ENCODE results near the gene RASA2. TPM values are rescaled to one million over a fixed set of nuclear protein-coding genes. Genes with fewer than 3 reads are reported as not detected.

Gene RASA2
- total RNA-seq, 1 experiment from 2014 or later: 17.1 TPM

DNA sequence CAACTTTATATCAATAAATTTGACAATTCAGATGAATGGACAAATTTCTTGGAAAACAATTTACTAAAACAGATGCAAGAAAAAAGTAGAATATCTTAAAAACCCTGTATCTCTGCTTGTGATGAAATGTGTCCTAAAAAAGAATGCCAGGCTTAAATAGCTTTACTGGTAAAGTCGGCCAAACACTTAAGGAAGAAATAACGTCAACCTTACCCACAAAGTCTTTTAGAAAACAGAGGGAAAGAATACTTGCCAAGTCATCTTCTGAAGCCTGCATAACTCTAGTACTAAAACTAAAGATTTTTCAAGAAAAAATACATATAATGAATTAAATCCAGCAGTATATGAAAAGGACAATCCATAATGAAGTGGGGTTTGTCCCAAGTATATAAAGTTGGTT is 111.1 kb downstream of the RASA2 start:
- H3K4me2 ChIP-seq: no peak overlapping the region
- TF ChIP-seq EZH2 (IDR thresholded peaks at IDR 0.05; ENCODE audit: low read depth): no peak
- TF ChIP-seq, protein P1, sequence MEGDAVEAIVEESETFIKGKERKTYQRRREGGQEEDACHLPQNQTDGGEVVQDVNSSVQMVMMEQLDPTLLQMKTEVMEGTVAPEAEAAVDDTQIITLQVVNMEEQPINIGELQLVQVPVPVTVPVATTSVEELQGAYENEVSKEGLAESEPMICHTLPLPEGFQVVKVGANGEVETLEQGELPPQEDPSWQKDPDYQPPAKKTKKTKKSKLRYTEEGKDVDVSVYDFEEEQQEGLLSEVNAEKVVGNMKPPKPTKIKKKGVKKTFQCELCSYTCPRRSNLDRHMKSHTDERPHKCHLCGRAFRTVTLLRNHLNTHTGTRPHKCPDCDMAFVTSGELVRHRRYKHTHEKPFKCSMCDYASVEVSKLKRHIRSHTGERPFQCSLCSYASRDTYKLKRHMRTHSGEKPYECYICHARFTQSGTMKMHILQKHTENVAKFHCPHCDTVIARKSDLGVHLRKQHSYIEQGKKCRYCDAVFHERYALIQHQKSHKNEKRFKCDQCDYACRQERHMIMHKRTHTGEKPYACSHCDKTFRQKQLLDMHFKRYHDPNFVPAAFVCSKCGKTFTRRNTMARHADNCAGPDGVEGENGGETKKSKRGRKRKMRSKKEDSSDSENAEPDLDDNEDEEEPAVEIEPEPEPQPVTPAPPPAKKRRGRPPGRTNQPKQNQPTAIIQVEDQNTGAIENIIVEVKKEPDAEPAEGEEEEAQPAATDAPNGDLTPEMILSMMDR (conservative IDR thresholded peaks at IDR 0.05): no peak
- DNase-seq: no peak
- POLR2A ChIA-PET (ENCODE audit: unreplicated experiment): no interaction called here
- no peak overlapping the region for H3K27ac ChIP-seq
- H3K9me2 ChIP-seq (ENCODE audit: insufficient read depth): no peaks in the 10 kb centered on the region
- 0 out of 2 replicates have a peak, but pooled peaks cover 6% of the 10 kb centered on the region for H3K9me3 ChIP-seq (ENCODE audit: insufficient read depth, low read depth)
- H2AFZ ChIP-seq: no peak overlapping the region
- no peaks in the 10 kb centered on the region for H3K79me2 ChIP-seq (ENCODE audit: low read depth)
- CTCF ChIA-PET: no interaction called here
- no peak overlapping the region for H3K4me3 ChIP-seq
- H3K4me1 ChIP-seq (replicated peaks; ENCODE audit: insufficient read depth): no peaks in the 10 kb centered on the region
- H3F3A ChIP-seq (ENCODE audit: insufficient read depth, low read depth): no peaks in the 10 kb centered on the region
- intact Hi-C loops (cut with micrococcal nuclease; ENCODE audit: unreplicated experiment): no loop called here
- BruUV-seq (replicated peaks): no TSS peak
- no peaks in the 10 kb centered on the region for H3K27me3 ChIP-seq (ENCODE audit: insufficient read depth, low read depth)
- peaks cover 13% of the 10 kb centered on the region for H3K36me3 ChIP-seq (ENCODE audit: low read depth)
- H4K20me1 ChIP-seq (ENCODE audit: insufficient read depth): 0 out of 2 replicates have a peak, but pooled peaks cover 3% of the 10 kb centered on the region

DNA sequence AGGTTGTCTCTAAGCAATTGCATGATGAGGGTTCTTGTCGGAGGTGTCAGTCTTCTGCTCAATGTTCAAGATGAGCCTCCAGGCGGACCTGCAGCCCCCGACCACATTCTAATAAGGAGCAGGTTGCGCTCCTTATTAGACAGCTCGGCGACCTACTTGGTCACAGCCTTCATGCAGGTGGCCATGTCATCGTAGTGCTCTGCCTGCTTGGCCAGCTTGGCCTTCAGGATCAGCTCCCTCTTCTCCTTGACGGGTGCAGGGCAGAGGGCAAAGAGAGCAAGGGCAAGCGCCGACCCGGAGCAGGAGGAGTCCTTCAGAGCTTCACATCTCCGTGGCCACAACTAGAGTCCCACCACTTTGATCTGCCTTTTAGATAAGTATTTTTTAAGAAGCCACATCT is 113.5 kb downstream of the RASA2 start:
- TF ChIP-seq EZH2 (IDR thresholded peaks at IDR 0.05; ENCODE audit: low read depth): no peak
- TF ChIP-seq, protein P1 (conservative IDR thresholded peaks at IDR 0.05): no peak
- no TSS peak for BruUV-seq (replicated peaks)
- Histone ChIP-seq H3K4me2 (no peak overlapping the region), H4K20me1 (ENCODE audit: insufficient read depth) (0 out of 2 replicates have a peak, but pooled peaks cover 3% of the 10 kb centered on the region), H3K36me3 (ENCODE audit: low read depth) (no peaks in the 10 kb centered on the region; the same call in none of the 2 replicates), H3K4me1 (replicated peaks; ENCODE audit: insufficient read depth) (no peaks in the 10 kb centered on the region), H3K79me2 (ENCODE audit: low read depth) (no peaks in the 10 kb centered on the region), H3K27me3 (ENCODE audit: insufficient read depth, low read depth) (no peaks in the 10 kb centered on the region), H3K27ac (no peak overlapping the region), H3K9me3 (ENCODE audit: insufficient read depth, low read depth) (no peaks in the 10 kb centered on the region), H3K9me2 (ENCODE audit: insufficient read depth) (no peaks in the 10 kb centered on the region), H2AFZ (no peak overlapping the region), H3F3A (ENCODE audit: insufficient read depth, low read depth) (no peaks in the 10 kb centered on the region), H3K4me3 (no peak overlapping the region)
- POLR2A ChIA-PET (ENCODE audit: unreplicated experiment): no interaction called here
- intact Hi-C loops (cut with micrococcal nuclease; ENCODE audit: unreplicated experiment): no loop called here
- no peak for DNase-seq
- CTCF ChIA-PET: no interaction called here

DNA sequence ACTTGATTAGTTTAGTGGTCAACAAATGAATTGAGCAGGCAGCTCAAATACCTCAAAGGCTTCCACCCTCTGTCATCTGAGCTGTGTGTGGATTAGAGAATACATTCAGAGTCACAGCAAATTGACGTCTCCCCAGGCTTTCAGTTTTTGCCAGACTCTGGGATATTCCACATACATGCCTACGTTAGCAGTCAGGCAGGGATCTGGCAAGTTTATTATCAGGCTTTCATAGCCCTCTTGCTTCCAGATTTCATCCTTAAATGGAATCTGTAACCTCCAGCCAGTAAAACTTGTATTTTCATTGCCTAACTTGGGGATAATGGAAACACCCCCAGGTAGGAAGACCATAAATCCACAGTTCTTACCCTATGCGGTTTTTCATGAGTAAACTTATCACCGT is 115.9 kb downstream of the RASA2 start:
- no peak for DNase-seq
- Histone ChIP-seq H3K27ac (no peak overlapping the region), H3K27me3 (ENCODE audit: insufficient read depth, low read depth) (no peaks in the 10 kb centered on the region), H4K20me1 (ENCODE audit: insufficient read depth) (no peaks in the 10 kb centered on the region), H3K79me2 (ENCODE audit: low read depth) (no peaks in the 10 kb centered on the region), H3K4me3 (no peak overlapping the region), H2AFZ (no peak overlapping the region), H3K36me3 (ENCODE audit: low read depth) (no peaks in the 10 kb centered on the region; the same call in 1 of the 2 replicates), H3K9me2 (ENCODE audit: insufficient read depth) (no peaks in the 10 kb centered on the region), H3K4me2 (no peak overlapping the region), H3K9me3 (ENCODE audit: insufficient read depth, low read depth) (no peaks in the 10 kb centered on the region), H3K4me1 (replicated peaks; ENCODE audit: insufficient read depth) (no peaks in the 10 kb centered on the region), H3F3A (ENCODE audit: insufficient read depth, low read depth) (no peaks in the 10 kb centered on the region)
- ChIA-PET CTCF (no interaction called here), POLR2A (ENCODE audit: unreplicated experiment) (no interaction called here)
- TF ChIP-seq EZH2 (IDR thresholded peaks at IDR 0.05; ENCODE audit: low read depth): no peak
- TF ChIP-seq, protein P1 (conservative IDR thresholded peaks at IDR 0.05): no peak
- intact Hi-C loops (cut with micrococcal nuclease; ENCODE audit: unreplicated experiment): no loop called here
- BruUV-seq (replicated peaks): no TSS peak

All from PC-9 (cell line).